ENCODE results near the gene PLEKHA5.

Gene PLEKHA5

GRCh38 chr12:19194963-19195362 lies 65.4 kb downstream of the PLEKHA5 start:
- H3K4me3 ChIP-seq (ENCODE audit: low read depth, low read length): no peak overlapping the region
- in situ Hi-C loops (cut with HindIII; ENCODE audit: low sequenced_read_pairs): no loop called here
- no peak for DNase-seq (ENCODE audit: low read depth)
- TF ChIP-seq, protein P1, sequence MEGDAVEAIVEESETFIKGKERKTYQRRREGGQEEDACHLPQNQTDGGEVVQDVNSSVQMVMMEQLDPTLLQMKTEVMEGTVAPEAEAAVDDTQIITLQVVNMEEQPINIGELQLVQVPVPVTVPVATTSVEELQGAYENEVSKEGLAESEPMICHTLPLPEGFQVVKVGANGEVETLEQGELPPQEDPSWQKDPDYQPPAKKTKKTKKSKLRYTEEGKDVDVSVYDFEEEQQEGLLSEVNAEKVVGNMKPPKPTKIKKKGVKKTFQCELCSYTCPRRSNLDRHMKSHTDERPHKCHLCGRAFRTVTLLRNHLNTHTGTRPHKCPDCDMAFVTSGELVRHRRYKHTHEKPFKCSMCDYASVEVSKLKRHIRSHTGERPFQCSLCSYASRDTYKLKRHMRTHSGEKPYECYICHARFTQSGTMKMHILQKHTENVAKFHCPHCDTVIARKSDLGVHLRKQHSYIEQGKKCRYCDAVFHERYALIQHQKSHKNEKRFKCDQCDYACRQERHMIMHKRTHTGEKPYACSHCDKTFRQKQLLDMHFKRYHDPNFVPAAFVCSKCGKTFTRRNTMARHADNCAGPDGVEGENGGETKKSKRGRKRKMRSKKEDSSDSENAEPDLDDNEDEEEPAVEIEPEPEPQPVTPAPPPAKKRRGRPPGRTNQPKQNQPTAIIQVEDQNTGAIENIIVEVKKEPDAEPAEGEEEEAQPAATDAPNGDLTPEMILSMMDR (IDR thresholded peaks at IDR 0.05; ENCODE audit: low read depth, low read length, missing control alignments): no peak

- TF ChIP-seq, protein P1 (IDR thresholded peaks at IDR 0.05; ENCODE audit: low read depth, low read length, missing control alignments): no peak
- no peak overlapping the region for H3K4me3 ChIP-seq (ENCODE audit: low read depth, low read length)
- in situ Hi-C loops (cut with HindIII; ENCODE audit: low sequenced_read_pairs): no loop called here
- no peak for DNase-seq (ENCODE audit: low read depth)
These were observed 67.6 kb downstream of the PLEKHA5 start for GRCh38 chr12:19196959-19197630.

DNA sequence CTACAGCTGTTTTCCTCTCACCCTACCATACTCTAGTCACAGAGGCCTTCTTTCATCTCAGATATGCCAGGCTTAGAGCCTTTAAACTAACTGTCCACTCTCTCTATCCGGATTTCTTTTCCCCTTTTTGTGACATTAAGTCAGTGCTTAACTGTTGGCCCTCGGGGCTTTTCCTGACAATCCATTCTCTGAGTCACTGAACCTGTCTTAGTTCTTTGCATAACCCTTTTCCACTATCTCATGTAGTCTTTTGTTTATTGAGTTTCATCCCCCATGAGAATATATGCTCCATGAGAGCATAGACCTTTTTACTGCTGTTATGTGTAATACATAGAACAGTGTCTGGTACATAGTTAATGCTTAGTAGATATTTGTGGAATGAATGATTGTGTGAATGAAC lies 68.7 kb downstream of the PLEKHA5 start:
- TF ChIP-seq, protein P1 (IDR thresholded peaks at IDR 0.05; ENCODE audit: low read depth, low read length, missing control alignments): no peak
- in situ Hi-C loops (cut with HindIII; ENCODE audit: low sequenced_read_pairs): no loop called here
- DNase-seq (ENCODE audit: low read depth): no peak
- H3K4me3 ChIP-seq (ENCODE audit: low read depth, low read length): no peak overlapping the region

- no peak overlapping the region for H3K4me3 ChIP-seq (ENCODE audit: low read depth, low read length)
- TF ChIP-seq, protein P1 (IDR thresholded peaks at IDR 0.05; ENCODE audit: low read depth, low read length, missing control alignments): no peak
- no peak for DNase-seq (ENCODE audit: low read depth)
- in situ Hi-C loops (cut with HindIII; ENCODE audit: low sequenced_read_pairs): no loop called here
These were observed 69.8 kb downstream of the PLEKHA5 start for GRCh38 chr12:19199332-19199731.

DNA sequence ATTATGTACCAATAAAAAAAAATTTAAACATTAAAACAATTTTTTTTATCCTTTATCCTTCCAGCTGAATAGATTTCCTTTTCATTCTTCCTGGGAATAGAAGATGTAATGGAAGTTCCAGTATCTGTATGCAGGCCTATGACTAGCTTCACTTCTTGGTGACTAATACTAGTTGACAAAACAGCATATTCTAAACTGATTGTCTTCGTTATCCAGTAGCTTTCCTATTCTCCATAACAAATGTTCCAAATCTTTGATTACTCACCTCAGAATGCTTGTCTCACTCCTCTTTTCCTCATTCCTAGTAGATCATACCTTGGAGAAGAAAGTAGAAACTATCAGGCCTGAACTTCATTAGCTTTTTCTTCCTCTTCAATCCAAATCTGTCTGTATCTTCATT lies 70.7 kb downstream of the PLEKHA5 start:
- in situ Hi-C loops (cut with HindIII; ENCODE audit: low sequenced_read_pairs): no loop called here
- no peak for DNase-seq (ENCODE audit: low read depth)
- H3K4me3 ChIP-seq (ENCODE audit: low read depth, low read length): no peak overlapping the region
- TF ChIP-seq, protein P1 (IDR thresholded peaks at IDR 0.05; ENCODE audit: low read depth, low read length, missing control alignments): no peak

DNA sequence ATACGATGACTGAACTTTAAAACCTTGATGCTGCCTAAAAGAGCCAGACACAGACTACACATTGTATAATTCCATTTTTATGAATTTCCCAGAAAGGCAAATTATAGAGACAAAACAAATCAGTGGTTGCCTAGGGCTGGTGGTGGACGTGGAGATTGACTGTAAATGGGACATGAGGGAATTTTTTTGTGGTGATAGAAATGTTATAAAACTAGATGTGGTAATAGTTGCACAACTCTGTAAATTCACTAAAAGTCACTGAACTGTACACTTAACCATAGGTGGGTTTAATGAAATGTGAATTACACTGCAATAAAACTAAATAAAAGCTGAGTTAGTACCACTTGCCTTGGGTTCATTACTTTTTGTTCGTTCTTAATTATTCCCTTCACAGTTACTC lies 72.1 kb downstream of the PLEKHA5 start:
- TF ChIP-seq, protein P1 (IDR thresholded peaks at IDR 0.05; ENCODE audit: low read depth, low read length, missing control alignments): no peak
- in situ Hi-C loops (cut with HindIII; ENCODE audit: low sequenced_read_pairs): no loop called here
- DNase-seq (ENCODE audit: low read depth): no peak
- no peak overlapping the region for H3K4me3 ChIP-seq (ENCODE audit: low read depth, low read length)

Data from astrocyte of the cerebellum (primary cell).